Measurements from ENCODE around the gene UGGT2. TPM values are rescaled to one million over a fixed set of nuclear protein-coding genes. Genes with fewer than 3 reads are reported as not detected.

UGGT2 gene
- total RNA-seq, 2 donors from 2014 or later: 37.2 to 40.9 TPM

DNA sequence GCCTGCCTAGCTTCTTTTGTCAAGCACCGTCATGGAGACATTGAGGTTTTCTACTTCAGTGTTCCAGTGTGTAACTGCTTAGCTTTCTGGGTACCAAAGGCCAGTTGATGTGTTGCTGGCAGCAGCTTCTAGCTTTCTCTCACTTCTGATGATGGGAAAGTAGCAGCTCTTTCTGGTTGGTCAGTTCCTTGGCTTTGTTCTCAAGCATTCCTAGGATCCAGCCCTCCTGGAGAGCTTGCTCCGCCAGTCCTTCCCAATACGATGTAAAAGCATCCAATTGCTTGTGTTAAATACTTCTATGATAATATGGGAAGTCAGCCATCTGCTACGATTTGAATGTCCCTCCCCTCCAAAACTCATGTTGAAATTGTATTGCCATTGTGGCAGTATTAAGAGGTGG is 182.8 kb downstream of the UGGT2 start:
- H3K27ac Mint-ChIP-seq: no peak overlapping the region
- peaks cover 18% of the 10 kb centered on the region for H3K36me3 Mint-ChIP-seq (ENCODE audit: low read depth)
- Histone ChIP-seq H3K36me3 (ENCODE audit: control insufficient read depth, insufficient read depth, low read length) (peaks cover 13% of the 10 kb centered on the region), H3K9me3 (ENCODE audit: control insufficient read depth, low read length) (no peaks in the 10 kb centered on the region), H3K27ac (ENCODE audit: low read depth, low read length) (no peak overlapping the region), H3K4me3 (ENCODE audit: low read length) (no peak overlapping the region), H3K4me1 (ENCODE audit: control insufficient read depth, insufficient read depth, low read length) (no peaks in the 10 kb centered on the region), H3K27me3 (ENCODE audit: control insufficient read depth, insufficient read depth, low read length, poor library complexity, severe bottlenecking) (no peaks in the 10 kb centered on the region), H3K9ac (ENCODE audit: extremely low read depth, low read length, poor library complexity, severe bottlenecking) (no peak overlapping the region)
- no peak overlapping the region for H3K4me3 Mint-ChIP-seq
- no peaks in the 10 kb centered on the region for H3K9me3 Mint-ChIP-seq
- WGBS, 2 experiments (ENCODE audit: insufficient coverage in 1 of 2, insufficient read length in 1 of 2): 91 to 100% methylated on average over 2 to 4 of the region's 4 CpGs
- no peak for DNase-seq
- no peaks in the 10 kb centered on the region for H3K4me1 Mint-ChIP-seq
- no peaks in the 10 kb centered on the region for H3K27me3 Mint-ChIP-seq (ENCODE audit: insufficient read depth)
- TF ChIP-seq, protein P1, sequence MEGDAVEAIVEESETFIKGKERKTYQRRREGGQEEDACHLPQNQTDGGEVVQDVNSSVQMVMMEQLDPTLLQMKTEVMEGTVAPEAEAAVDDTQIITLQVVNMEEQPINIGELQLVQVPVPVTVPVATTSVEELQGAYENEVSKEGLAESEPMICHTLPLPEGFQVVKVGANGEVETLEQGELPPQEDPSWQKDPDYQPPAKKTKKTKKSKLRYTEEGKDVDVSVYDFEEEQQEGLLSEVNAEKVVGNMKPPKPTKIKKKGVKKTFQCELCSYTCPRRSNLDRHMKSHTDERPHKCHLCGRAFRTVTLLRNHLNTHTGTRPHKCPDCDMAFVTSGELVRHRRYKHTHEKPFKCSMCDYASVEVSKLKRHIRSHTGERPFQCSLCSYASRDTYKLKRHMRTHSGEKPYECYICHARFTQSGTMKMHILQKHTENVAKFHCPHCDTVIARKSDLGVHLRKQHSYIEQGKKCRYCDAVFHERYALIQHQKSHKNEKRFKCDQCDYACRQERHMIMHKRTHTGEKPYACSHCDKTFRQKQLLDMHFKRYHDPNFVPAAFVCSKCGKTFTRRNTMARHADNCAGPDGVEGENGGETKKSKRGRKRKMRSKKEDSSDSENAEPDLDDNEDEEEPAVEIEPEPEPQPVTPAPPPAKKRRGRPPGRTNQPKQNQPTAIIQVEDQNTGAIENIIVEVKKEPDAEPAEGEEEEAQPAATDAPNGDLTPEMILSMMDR (conservative IDR thresholded peaks at IDR 0.05): no peak

GRCh38 chr13:95865080-95865615 is 188.1 kb downstream of the UGGT2 start:
- Histone ChIP-seq H3K4me1 (ENCODE audit: control insufficient read depth, insufficient read depth, low read length) (no peaks in the 10 kb centered on the region), H3K9me3 (ENCODE audit: control insufficient read depth, low read length) (no peaks in the 10 kb centered on the region), H3K27ac (ENCODE audit: low read depth, low read length) (no peak overlapping the region), H3K4me3 (ENCODE audit: low read length) (no peak overlapping the region), H3K9ac (ENCODE audit: extremely low read depth, low read length, poor library complexity, severe bottlenecking) (no peak overlapping the region), H3K36me3 (ENCODE audit: control insufficient read depth, insufficient read depth, low read length) (peaks cover 10% of the 10 kb centered on the region), H3K27me3 (ENCODE audit: control insufficient read depth, insufficient read depth, low read length, poor library complexity, severe bottlenecking) (no peaks in the 10 kb centered on the region)
- Mint-ChIP-seq H3K36me3 (ENCODE audit: low read depth) (peaks cover 13% of the 10 kb centered on the region), H3K4me1 (no peaks in the 10 kb centered on the region), H3K27me3 (ENCODE audit: insufficient read depth) (no peaks in the 10 kb centered on the region), H3K9me3 (no peaks in the 10 kb centered on the region), H3K4me3 (no peak overlapping the region), H3K27ac (no peak overlapping the region)
- TF ChIP-seq, protein P1 (conservative IDR thresholded peaks at IDR 0.05): no peak
- DNase-seq: no peak
- WGBS, 2 experiments (ENCODE audit: insufficient coverage in 1 of 2, insufficient read length in 1 of 2): 94 to 100% methylated on average over 2 to 5 of the region's 5 CpGs

- DNase-seq: no peak
- no peak overlapping the region for H3K27ac ChIP-seq (ENCODE audit: low read depth, low read length)
- H3K9me3 ChIP-seq (ENCODE audit: control insufficient read depth, low read length): no peaks in the 10 kb centered on the region
- H3K36me3 ChIP-seq (ENCODE audit: control insufficient read depth, insufficient read depth, low read length): peaks cover 7% of the 10 kb centered on the region
- Mint-ChIP-seq H3K4me3 (no peak overlapping the region), H3K27ac (no peak overlapping the region), H3K9me3 (no peaks in the 10 kb centered on the region), H3K4me1 (no peaks in the 10 kb centered on the region), H3K36me3 (ENCODE audit: low read depth) (peaks cover 8% of the 10 kb centered on the region), H3K27me3 (ENCODE audit: insufficient read depth) (no peaks in the 10 kb centered on the region)
- no peak overlapping the region for H3K4me3 ChIP-seq (ENCODE audit: low read length)
- no peaks in the 10 kb centered on the region for H3K27me3 ChIP-seq (ENCODE audit: control insufficient read depth, insufficient read depth, low read length, poor library complexity, severe bottlenecking)
- H3K4me1 ChIP-seq (ENCODE audit: control insufficient read depth, insufficient read depth, low read length): no peaks in the 10 kb centered on the region
- TF ChIP-seq, protein P1 (conservative IDR thresholded peaks at IDR 0.05): no peak
- no peak overlapping the region for H3K9ac ChIP-seq (ENCODE audit: extremely low read depth, low read length, poor library complexity, severe bottlenecking)
Measured at GRCh38 chr13:95862408-95862807, 190.8 kb downstream of the UGGT2 start.

All from endodermal cell (in vitro differentiated cells).